ENCODE data around the gene CYB561A3. TPM values are rescaled to one million over a fixed set of nuclear protein-coding genes. Genes with fewer than 3 reads are reported as not detected.

Gene CYB561A3
- total RNA-seq, 1 donor from 2014 or later, result 38.1 TPM

- Mint-ChIP-seq H3K9me3 (no peaks in the 10 kb centered on the region), H3K4me3 (peak overlapping the region; percentile 98), H3K27me3 (ENCODE audit: insufficient read depth) (no peaks in the 10 kb centered on the region), H3K27ac (peak overlapping the region; percentile 95), H3K36me3 (ENCODE audit: low read depth) (peaks cover 29% of the 10 kb centered on the region), H3K4me1 (ENCODE audit: low read depth) (peaks cover 39% of the 10 kb centered on the region)
- peak; percentile 16 for DNase-seq (ENCODE audit: low spot score)
- intact Hi-C loops (cut with micrococcal nuclease), result loop anchor here (1.0 to 10.0 kb wide), 7 partner anchors 23 to 521 kb away; partner anchors contain the start of genes CPSF7, DDB1, TKFC and VPS37C
Observed at GRCh38 chr11:61362542-61362875, 827 bp upstream of the CYB561A3 start.

GRCh38 chr11:61361237-61361740, 393 bp downstream of the CYB561A3 start:
- intact Hi-C loops (cut with micrococcal nuclease), result loop anchor here (1.0 to 10.0 kb wide), 3 partner anchors 31 to 431 kb away; partner anchors contain the start of genes FEN1, TMEM216, TMEM258 and VPS37C
- peaks cover 45% of the 10 kb centered on the region for H3K4me1 Mint-ChIP-seq (ENCODE audit: low read depth)
- DNase-seq (ENCODE audit: low spot score), result no peak
- peak overlapping the region; percentile 95 for H3K27ac Mint-ChIP-seq
- peak overlapping the region; percentile 98 for H3K4me3 Mint-ChIP-seq
- H3K36me3 Mint-ChIP-seq (ENCODE audit: low read depth), result peaks cover 20% of the 10 kb centered on the region
- H3K27me3 Mint-ChIP-seq (ENCODE audit: insufficient read depth), result no peaks in the 10 kb centered on the region
- no peaks in the 10 kb centered on the region for H3K9me3 Mint-ChIP-seq

- DNase-seq (ENCODE audit: low spot score), result no peak
- Mint-ChIP-seq H3K4me3 (peak overlapping the region; percentile 11), H3K36me3 (ENCODE audit: low read depth) (peaks cover 19% of the 10 kb centered on the region), H3K4me1 (ENCODE audit: low read depth) (peaks cover 45% of the 10 kb centered on the region), H3K27me3 (ENCODE audit: insufficient read depth) (no peaks in the 10 kb centered on the region), H3K9me3 (no peaks in the 10 kb centered on the region), H3K27ac (no peak overlapping the region)
- intact Hi-C loops (cut with micrococcal nuclease), result no loop called here
Observed at GRCh38 chr11:61359516-61359915, 2.2 kb downstream of the CYB561A3 start.

- Mint-ChIP-seq H3K27ac (no peak overlapping the region), H3K36me3 (ENCODE audit: low read depth) (peaks cover 13% of the 10 kb centered on the region), H3K27me3 (ENCODE audit: insufficient read depth) (no peaks in the 10 kb centered on the region), H3K9me3 (no peaks in the 10 kb centered on the region), H3K4me3 (no peak overlapping the region), H3K4me1 (ENCODE audit: low read depth) (peaks cover 37% of the 10 kb centered on the region)
- intact Hi-C loops (cut with micrococcal nuclease), result no loop called here
- DNase-seq (ENCODE audit: low spot score), result no peak
Observed at GRCh38 chr11:61358566-61358965, 3.1 kb downstream of the CYB561A3 start.

DNA sequence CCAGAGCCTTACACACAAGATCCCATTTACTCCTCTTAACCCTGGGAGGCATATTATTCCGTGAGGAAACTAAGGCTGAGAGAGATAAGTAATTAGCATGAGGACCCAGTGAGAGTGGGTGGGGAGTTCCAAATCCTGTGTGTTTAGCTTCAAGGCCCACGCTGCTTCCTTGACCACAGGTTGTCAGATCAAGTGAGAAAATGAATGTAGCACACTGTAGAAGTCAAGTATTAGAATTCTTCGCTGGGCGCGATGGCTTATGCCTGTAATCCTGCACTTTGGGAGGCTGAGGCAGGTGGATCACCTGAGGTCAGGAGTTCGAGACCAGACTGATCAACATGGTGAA, 3.8 kb downstream of the CYB561A3 start:
- Mint-ChIP-seq H3K4me1 (ENCODE audit: low read depth) (peaks cover 30% of the 10 kb centered on the region), H3K9me3 (no peaks in the 10 kb centered on the region), H3K27me3 (ENCODE audit: insufficient read depth) (no peaks in the 10 kb centered on the region), H3K36me3 (ENCODE audit: low read depth) (peaks cover 17% of the 10 kb centered on the region), H3K27ac (no peak overlapping the region), H3K4me3 (no peak overlapping the region)
- DNase-seq (ENCODE audit: low spot score), result no peak
- intact Hi-C loops (cut with micrococcal nuclease), result no loop called here

GRCh38 chr11:61357233-61357893, 4.3 kb downstream of the CYB561A3 start:
- DNase-seq (ENCODE audit: low spot score), result no peak
- H3K27me3 Mint-ChIP-seq (ENCODE audit: insufficient read depth), result no peaks in the 10 kb centered on the region

DNA sequence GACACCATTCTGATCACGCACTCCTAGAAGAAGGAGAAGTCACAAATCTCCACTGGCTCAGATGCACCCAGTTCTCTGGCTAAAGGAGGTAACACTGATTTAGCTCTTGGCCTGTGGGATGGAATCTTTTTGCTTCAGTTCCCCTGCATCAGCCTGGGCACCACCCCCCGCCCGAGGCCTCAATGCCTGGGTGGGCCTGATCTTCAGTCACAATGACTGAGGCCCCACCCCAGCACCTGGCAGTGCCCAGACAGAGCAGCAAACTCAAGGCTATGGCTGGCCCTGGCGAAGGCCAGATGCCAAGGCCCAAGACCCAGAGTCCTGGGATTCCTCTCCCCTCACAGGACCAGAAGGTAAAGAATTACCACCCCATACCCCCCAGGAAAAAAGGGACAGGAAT, 5.0 kb downstream of the CYB561A3 start:
- no peak for DNase-seq (ENCODE audit: low spot score)
- intact Hi-C loops (cut with micrococcal nuclease), result no loop called here
- Mint-ChIP-seq H3K27ac (no peak overlapping the region), H3K4me3 (no peak overlapping the region), H3K27me3 (ENCODE audit: insufficient read depth) (no peaks in the 10 kb centered on the region), H3K4me1 (ENCODE audit: low read depth) (peaks cover 25% of the 10 kb centered on the region), H3K36me3 (ENCODE audit: low read depth) (peaks cover 15% of the 10 kb centered on the region), H3K9me3 (no peaks in the 10 kb centered on the region)

More at GRCh38 chr11:61357233-61357893, 4.3 kb downstream of the CYB561A3 start:
- Mint-ChIP-seq H3K9me3 (no peaks in the 10 kb centered on the region), H3K27ac (no peak overlapping the region), H3K4me3 (no peak overlapping the region), H3K4me1 (ENCODE audit: low read depth) (peaks cover 25% of the 10 kb centered on the region), H3K36me3 (ENCODE audit: low read depth) (peaks cover 17% of the 10 kb centered on the region)
- intact Hi-C loops (cut with micrococcal nuclease), result no loop called here

GRCh38 chr11:61354208-61354607, 7.5 kb downstream of the CYB561A3 start:
- no peak overlapping the region for H3K27ac Mint-ChIP-seq
- H3K4me1 Mint-ChIP-seq (ENCODE audit: low read depth), result peaks cover 11% of the 10 kb centered on the region
- H3K9me3 Mint-ChIP-seq, result no peaks in the 10 kb centered on the region

DNA sequence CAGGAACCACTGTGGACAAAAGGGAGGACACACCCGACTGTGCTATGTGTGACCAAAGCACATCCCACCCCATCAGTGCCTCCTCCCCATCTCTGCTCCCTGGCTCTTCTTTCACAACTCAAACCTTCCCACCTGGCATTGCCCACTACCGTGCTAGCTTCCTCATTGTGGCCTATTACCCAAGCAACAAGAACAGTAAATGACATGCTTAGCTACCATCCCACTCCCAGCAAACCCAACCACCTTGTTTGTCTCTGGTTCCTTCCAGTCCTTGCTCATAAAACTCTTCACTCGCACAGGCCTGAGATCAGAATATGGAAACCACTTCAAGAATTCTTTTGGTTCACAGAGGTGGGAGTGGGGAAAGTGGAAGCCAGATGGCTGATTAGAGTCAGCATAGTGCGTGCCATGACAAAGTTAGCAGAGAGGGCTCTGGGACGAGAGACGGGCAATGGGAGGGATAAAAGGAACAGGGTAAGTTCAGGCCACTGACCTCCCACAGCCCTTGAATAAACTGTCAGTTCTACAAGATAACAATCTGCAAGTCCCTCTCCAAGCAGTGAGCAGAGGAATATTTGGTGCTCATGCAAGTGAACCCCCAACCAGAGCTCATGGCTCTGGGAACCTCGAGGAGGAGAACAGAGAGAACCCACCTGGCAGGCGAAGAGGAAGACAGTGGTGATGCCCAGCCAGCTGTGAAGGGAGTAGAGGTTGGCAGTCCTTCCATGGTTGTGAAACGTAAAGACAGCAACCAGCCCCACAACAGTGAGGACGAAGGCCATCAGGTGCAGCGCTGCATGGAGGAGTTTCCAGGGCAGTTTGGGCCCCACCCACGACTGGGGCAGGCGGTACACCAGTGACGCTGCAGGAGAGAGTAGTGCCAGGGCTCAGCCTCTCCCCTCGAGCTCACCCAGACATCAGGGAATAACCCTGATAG, 8.3 kb downstream of the CYB561A3 start:
- intact Hi-C loops (cut with micrococcal nuclease), result no loop called here
- Mint-ChIP-seq H3K9me3 (no peaks in the 10 kb centered on the region), H3K27ac (no peak overlapping the region), H3K4me3 (no peak overlapping the region), H3K27me3 (ENCODE audit: insufficient read depth) (no peaks in the 10 kb centered on the region), H3K36me3 (ENCODE audit: low read depth) (peaks cover 23% of the 10 kb centered on the region), H3K4me1 (ENCODE audit: low read depth) (peaks cover 11% of the 10 kb centered on the region)
- DNase-seq (ENCODE audit: low spot score), result no peak

More at GRCh38 chr11:61354208-61354607, 7.5 kb downstream of the CYB561A3 start:
- DNase-seq (ENCODE audit: low spot score), result no peak
- intact Hi-C loops (cut with micrococcal nuclease), result no loop called here
- no peak overlapping the region for H3K4me3 Mint-ChIP-seq
- peaks cover 23% of the 10 kb centered on the region for H3K36me3 Mint-ChIP-seq (ENCODE audit: low read depth)
- no peaks in the 10 kb centered on the region for H3K27me3 Mint-ChIP-seq (ENCODE audit: insufficient read depth)

GRCh38 chr11:61352038-61352437, 9.6 kb downstream of the CYB561A3 start:
- Mint-ChIP-seq H3K36me3 (ENCODE audit: low read depth) (peaks cover 23% of the 10 kb centered on the region), H3K4me3 (no peak overlapping the region), H3K4me1 (ENCODE audit: low read depth) (peaks cover 1% of the 10 kb centered on the region), H3K9me3 (no peaks in the 10 kb centered on the region), H3K27me3 (ENCODE audit: insufficient read depth) (no peaks in the 10 kb centered on the region), H3K27ac (no peak overlapping the region)
- no peak for DNase-seq (ENCODE audit: low spot score)
- intact Hi-C loops (cut with micrococcal nuclease), result no loop called here

GRCh38 chr11:61350803-61351202, 10.9 kb downstream of the CYB561A3 start:
- no peaks in the 10 kb centered on the region for H3K27me3 Mint-ChIP-seq (ENCODE audit: insufficient read depth)
- H3K36me3 Mint-ChIP-seq (ENCODE audit: low read depth), result peaks cover 20% of the 10 kb centered on the region
- H3K4me1 Mint-ChIP-seq (ENCODE audit: low read depth), result no peaks in the 10 kb centered on the region
- DNase-seq (ENCODE audit: low spot score), result no peak
- H3K4me3 Mint-ChIP-seq, result no peak overlapping the region
- no peak overlapping the region for H3K27ac Mint-ChIP-seq
- no peaks in the 10 kb centered on the region for H3K9me3 Mint-ChIP-seq
- intact Hi-C loops (cut with micrococcal nuclease), result no loop called here

- Mint-ChIP-seq H3K4me1 (ENCODE audit: low read depth) (no peaks in the 10 kb centered on the region), H3K9me3 (no peaks in the 10 kb centered on the region), H3K27ac (no peak overlapping the region), H3K36me3 (ENCODE audit: low read depth) (peaks cover 20% of the 10 kb centered on the region), H3K27me3 (ENCODE audit: insufficient read depth) (no peaks in the 10 kb centered on the region), H3K4me3 (no peak overlapping the region)
- intact Hi-C loops (cut with micrococcal nuclease), result no loop called here
- no peak for DNase-seq (ENCODE audit: low spot score)
Observed at GRCh38 chr11:61350336-61350735, 11.3 kb downstream of the CYB561A3 start.

DNA sequence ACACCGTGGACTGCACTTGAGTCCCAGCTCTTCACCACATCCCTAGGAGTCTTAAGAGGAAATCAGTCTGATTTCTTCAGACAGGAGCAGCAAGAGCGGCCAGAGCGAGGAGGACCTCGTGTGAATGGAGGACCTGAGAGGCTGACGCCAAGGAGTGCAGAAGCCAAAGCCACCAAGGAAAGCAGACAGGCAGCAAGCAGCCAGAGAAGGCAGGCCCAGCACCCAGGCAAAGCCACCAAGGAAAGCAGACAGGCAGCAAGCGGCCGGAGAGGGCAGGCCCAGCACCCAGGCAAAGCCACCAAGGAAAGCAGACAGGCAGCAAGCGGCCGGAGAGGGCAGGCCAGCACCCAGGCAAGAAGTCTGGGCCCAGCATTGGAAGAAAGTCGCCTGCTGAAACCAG, 11.8 kb downstream of the CYB561A3 start:
- H3K27me3 Mint-ChIP-seq (ENCODE audit: insufficient read depth), result no peaks in the 10 kb centered on the region
- H3K9me3 Mint-ChIP-seq, result no peaks in the 10 kb centered on the region
- H3K4me1 Mint-ChIP-seq (ENCODE audit: low read depth), result no peaks in the 10 kb centered on the region
- peaks cover 18% of the 10 kb centered on the region for H3K36me3 Mint-ChIP-seq (ENCODE audit: low read depth)
- no peak for DNase-seq (ENCODE audit: low spot score)
- H3K27ac Mint-ChIP-seq, result peak overlapping the region; percentile 16
- intact Hi-C loops (cut with micrococcal nuclease), result no loop called here
- no peak overlapping the region for H3K4me3 Mint-ChIP-seq
